Measurements from ENCODE around the gene PDS5A.
"Not testable (repeated sequence)": the region's sequence is repeated elsewhere in the genome, so short reads cannot be mapped to it uniquely, and the experiment has no call there.

PDS5A gene

DNA sequence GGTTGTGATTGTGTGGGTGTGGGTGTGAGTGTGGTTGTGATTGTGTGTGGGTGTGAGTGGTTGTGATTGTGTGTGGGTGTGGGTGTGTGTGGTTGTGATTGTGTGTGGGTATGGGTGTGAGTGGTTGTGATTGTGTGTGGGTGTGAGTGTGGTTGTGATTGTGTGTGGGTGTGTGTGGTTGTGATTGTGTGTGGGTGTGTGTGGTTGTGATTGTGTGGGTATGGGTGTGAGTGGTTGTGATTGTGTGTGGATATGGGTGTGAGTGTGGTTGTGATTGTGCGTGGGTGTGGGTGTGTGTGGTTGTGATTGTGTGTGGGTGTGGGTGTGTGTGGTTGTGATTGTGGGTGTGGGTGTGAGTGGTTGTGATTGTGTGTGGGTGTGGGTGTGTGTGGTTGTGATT is 164.7 kb downstream of the PDS5A start:
- H3K36me3 Mint-ChIP-seq (ENCODE audit: low read depth); H3K27me3 Mint-ChIP-seq; H3K4me1 Mint-ChIP-seq (ENCODE audit: low read depth); H3K9me3 Mint-ChIP-seq; H3K4me3 Mint-ChIP-seq: not testable (repeated sequence)
- H3K27ac Mint-ChIP-seq: peak overlapping the region; percentile 76

DNA sequence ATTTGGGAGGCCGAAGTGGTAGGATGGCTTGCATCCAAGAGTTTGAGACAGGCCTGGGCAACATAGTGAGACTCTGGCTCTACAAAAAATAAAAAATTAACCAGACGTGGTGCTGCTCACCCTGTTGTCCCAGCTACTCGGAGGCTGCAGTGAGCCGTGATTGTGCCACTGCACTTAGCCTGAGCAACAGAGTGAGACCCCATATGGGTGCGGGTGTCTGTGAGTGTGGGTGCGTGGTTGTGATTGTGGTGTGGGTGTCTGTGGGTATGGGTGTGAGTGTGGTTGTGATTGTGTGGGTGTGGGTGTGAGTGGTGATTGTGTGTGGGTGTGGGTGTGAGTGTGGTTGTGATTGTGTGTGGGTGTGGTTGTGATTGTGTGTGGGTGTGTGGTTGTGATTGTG is 165.2 kb downstream of the PDS5A start:
- Mint-ChIP-seq H3K27me3 (no peaks in the 10 kb centered on the region), H3K27ac (peak overlapping the region; percentile 93), H3K4me3 (peak overlapping the region; percentile 57), H3K36me3 (ENCODE audit: low read depth) (peaks cover 9% of the 10 kb centered on the region), H3K9me3 (no peaks in the 10 kb centered on the region), H3K4me1 (ENCODE audit: low read depth) (peaks cover 7% of the 10 kb centered on the region)

DNA sequence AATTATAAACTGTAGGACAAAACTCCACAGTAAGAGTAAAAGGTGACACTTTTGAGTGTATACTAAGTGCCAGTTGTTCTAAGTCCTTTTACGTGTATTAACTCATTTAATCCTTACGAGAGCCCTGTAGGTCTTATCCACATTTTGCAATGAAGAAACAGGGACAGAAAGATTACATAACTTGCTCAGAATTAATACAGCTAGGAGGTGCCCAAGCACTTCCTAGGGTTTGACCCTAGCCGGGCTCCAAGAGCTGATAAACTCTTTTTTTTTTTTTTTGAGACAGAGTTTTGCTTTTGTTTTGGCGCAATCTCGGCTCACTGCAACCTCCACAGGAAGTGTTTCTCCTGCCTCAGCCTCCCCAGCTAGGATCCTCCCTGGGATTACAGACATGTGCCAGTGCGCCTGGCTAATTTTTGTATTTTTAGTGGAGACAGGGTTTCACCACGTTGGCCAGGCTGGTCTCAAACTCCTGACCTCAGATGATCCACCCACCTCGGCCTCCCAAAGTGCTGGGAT is 169.4 kb downstream of the PDS5A start:
- no peaks in the 10 kb centered on the region for H3K27me3 Mint-ChIP-seq
- H3K9me3 Mint-ChIP-seq: no peaks in the 10 kb centered on the region
- H3K4me1 Mint-ChIP-seq (ENCODE audit: low read depth): peaks cover 7% of the 10 kb centered on the region
- no peak overlapping the region for H3K4me3 Mint-ChIP-seq
- H3K36me3 Mint-ChIP-seq (ENCODE audit: low read depth): peaks cover 9% of the 10 kb centered on the region
- no peak overlapping the region for H3K27ac Mint-ChIP-seq

DNA sequence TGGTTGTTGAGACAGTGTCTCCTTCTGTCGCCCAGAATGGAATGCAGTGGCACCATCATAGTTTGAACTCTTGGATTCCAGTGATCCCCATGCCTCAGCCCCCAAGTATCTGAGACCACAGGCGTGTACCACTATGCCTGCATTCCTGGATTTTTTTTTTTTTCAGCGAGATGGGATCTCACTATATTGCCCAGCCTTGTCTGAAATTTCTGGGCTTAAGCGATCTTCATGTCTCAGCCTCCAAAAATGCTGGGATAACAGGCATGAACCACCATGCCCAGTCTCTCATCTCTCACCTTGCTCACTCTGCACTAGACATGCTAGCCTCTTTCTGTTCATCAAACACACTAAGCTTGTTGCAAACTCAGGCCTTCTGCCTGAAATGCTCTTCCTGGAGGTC is 175.7 kb downstream of the PDS5A start:
- Mint-ChIP-seq H3K9me3 (no peaks in the 10 kb centered on the region), H3K4me3 (no peak overlapping the region), H3K27ac (no peak overlapping the region), H3K36me3 (ENCODE audit: low read depth) (no peaks in the 10 kb centered on the region), H3K27me3 (no peaks in the 10 kb centered on the region), H3K4me1 (ENCODE audit: low read depth) (no peaks in the 10 kb centered on the region)

DNA sequence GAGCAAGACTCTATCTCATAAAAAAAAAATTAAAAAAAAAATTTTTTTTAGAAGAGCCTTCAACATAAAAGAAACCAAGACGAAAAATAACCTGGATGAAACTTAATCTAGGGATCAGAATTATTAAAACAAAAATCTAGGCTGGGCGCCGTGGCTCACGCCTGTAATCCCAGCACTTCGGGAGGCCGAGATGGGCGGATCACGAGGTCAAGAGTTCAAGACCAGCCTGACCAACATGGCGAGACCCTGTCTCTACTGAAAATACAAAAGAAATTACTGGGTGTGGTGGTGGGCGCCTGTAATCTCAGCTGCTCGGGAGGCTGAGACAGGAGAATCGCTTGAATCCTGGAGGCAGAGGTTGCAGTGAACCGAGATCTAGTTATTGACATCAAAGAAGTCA is 184.7 kb downstream of the PDS5A start:
- H3K27ac Mint-ChIP-seq; H3K9me3 Mint-ChIP-seq; H3K36me3 Mint-ChIP-seq (ENCODE audit: low read depth); H3K4me1 Mint-ChIP-seq (ENCODE audit: low read depth); H3K27me3 Mint-ChIP-seq; H3K4me3 Mint-ChIP-seq: not testable (repeated sequence)

DNA sequence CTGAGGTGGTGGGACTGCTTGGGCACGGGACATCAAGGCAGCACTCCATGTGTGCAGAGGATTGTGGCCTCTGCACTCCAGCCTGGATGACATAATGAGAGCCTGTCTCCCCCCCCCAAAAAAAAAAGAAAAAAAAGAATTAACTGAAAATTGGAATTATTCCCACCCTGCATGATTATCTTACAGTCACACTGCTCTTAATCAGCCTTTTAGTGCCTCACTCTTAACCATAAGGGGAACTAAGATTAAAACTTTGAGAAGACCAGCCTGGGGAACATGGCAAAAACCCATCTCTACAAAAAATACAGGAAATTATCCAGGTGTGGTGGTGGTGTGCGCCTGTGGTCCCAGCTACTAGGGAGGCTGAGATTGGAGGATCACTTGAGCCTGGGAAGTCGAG is 185.2 kb downstream of the PDS5A start:
- H3K4me1 Mint-ChIP-seq (ENCODE audit: low read depth): no peaks in the 10 kb centered on the region
- no peaks in the 10 kb centered on the region for H3K27me3 Mint-ChIP-seq
- no peaks in the 10 kb centered on the region for H3K36me3 Mint-ChIP-seq (ENCODE audit: low read depth)
- H3K9me3 Mint-ChIP-seq: no peaks in the 10 kb centered on the region
- H3K4me3 Mint-ChIP-seq: no peak overlapping the region
- no peak overlapping the region for H3K27ac Mint-ChIP-seq

DNA sequence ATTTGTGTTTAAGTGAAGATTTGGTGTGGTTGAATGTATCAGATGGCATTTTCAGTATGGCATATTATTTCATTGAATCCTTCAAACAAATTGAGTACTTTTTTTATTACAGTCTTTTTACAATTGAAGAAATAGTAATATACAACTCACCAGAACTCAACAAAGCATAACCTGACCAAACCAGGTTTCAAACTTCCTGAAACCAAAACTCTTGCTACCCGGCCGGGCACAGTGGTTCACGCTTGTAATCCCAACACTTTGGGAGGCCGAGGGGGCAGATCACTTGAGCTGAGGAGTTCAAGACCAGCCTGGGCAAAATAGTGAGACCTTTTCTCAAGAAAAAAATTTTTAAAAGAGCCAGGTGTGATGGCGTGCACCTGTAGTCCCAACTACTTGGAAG is 185.6 kb downstream of the PDS5A start:
- no peak overlapping the region for H3K4me3 Mint-ChIP-seq
- H3K4me1 Mint-ChIP-seq (ENCODE audit: low read depth): no peaks in the 10 kb centered on the region
- no peaks in the 10 kb centered on the region for H3K27me3 Mint-ChIP-seq
- no peak overlapping the region for H3K27ac Mint-ChIP-seq
- no peaks in the 10 kb centered on the region for H3K36me3 Mint-ChIP-seq (ENCODE audit: low read depth)
- no peaks in the 10 kb centered on the region for H3K9me3 Mint-ChIP-seq

DNA sequence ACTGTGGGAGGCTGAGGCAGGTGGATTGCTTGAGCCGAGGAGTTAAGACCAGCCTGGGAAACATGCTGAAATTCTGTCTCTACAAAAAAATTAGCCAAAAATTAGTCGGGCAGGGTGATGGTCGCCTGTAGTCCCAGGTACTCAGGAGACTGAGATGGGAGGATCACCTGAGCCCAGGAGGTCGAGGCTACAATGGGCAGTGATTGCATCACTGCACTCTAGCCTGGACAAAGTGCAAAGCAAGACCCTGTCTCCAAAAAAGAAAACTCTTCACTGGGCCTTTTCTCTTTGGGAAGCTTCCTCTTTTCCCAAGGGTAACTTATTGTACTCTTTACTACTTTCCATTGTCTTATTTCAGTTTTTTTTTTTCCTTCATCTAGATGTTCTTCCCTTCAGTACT is 190.9 kb downstream of the PDS5A start:
- no peaks in the 10 kb centered on the region for H3K36me3 Mint-ChIP-seq (ENCODE audit: low read depth)
- H3K4me3 Mint-ChIP-seq: no peak overlapping the region
- no peaks in the 10 kb centered on the region for H3K4me1 Mint-ChIP-seq (ENCODE audit: low read depth)
- no peaks in the 10 kb centered on the region for H3K9me3 Mint-ChIP-seq
- H3K27me3 Mint-ChIP-seq: no peaks in the 10 kb centered on the region
- no peak overlapping the region for H3K27ac Mint-ChIP-seq

DNA sequence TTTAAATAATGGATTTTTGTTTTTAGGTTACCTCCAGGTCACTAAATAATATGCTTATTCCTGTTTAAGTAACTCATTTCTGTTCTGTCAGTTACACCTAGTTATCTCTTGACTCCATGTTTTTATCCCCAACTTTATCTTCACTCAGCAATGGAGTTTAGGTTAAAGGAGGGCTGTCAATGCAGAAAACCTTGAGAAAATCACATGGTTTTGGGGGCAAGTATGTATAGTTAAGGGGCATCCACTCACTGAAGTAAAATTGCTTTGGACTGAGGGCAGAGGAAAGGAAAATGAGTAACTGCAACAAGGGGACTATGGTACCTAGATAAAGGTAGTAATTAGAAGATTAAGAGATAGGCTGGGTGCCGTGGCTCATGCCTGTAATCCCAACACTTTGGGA is 192.6 kb downstream of the PDS5A start:
- peaks cover 4% of the 10 kb centered on the region for H3K4me1 Mint-ChIP-seq (ENCODE audit: low read depth)
- H3K27me3 Mint-ChIP-seq: no peaks in the 10 kb centered on the region
- H3K27ac Mint-ChIP-seq: no peak overlapping the region
- H3K4me3 Mint-ChIP-seq: no peak overlapping the region
- H3K9me3 Mint-ChIP-seq: no peaks in the 10 kb centered on the region
- H3K36me3 Mint-ChIP-seq (ENCODE audit: low read depth): peaks cover 7% of the 10 kb centered on the region

DNA sequence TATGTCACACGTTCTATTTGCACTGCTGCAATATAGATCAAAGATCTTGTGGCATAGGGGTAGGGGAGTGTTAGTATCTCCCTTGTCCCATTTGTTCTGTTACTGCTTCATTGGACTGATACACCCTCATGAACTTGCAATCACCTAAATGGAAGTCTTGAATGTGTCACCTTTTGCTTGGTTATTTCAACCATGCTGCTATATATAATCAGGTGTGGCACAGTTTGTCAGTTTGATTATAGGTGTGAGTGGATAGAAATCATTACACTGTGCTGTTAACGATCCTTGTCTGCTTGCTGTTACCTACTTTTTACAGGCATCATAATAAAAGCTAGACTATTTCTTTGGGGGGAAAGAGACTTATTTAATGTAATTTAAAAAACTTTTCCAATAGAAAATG is 195.7 kb downstream of the PDS5A start:
- H3K9me3 Mint-ChIP-seq; H3K4me1 Mint-ChIP-seq (ENCODE audit: low read depth); H3K27ac Mint-ChIP-seq; H3K4me3 Mint-ChIP-seq; H3K27me3 Mint-ChIP-seq: not testable (repeated sequence)
- peaks cover 28% of the 10 kb centered on the region for H3K36me3 Mint-ChIP-seq (ENCODE audit: low read depth)
